GM18867 (cell line): ENCODE data around the gene KIF26B.

Experiments
- ATAC-seq: cut with Tn5 transposase; IDR thresholded peaks from one replicate; pipeline ENCODE4 v1.9.1; 2021; ENCODE audit warnings: mild to moderate bottlenecking, moderate library complexity; ENCODE audit not compliant: unreplicated experiment

Gene KIF26B

GRCh38 chr1:245448975-245449431 lies 294.2 kb downstream of the KIF26B start:
- no peak for ATAC-seq

- ATAC-seq: no peak
These were observed 298.8 kb downstream of the KIF26B start for GRCh38 chr1:245453541-245453940.

- no peak for ATAC-seq
These were observed 299.3 kb downstream of the KIF26B start for GRCh38 chr1:245454051-245454450.

GRCh38 chr1:245457562-245457961 lies 302.8 kb downstream of the KIF26B start:
- ATAC-seq: no peak

GRCh38 chr1:245458234-245458633 lies 303.4 kb downstream of the KIF26B start:
- no peak for ATAC-seq

GRCh38 chr1:245458761-245459174 lies 304.0 kb downstream of the KIF26B start:
- ATAC-seq: no peak

- no peak for ATAC-seq
These were observed 304.8 kb downstream of the KIF26B start for GRCh38 chr1:245459621-245460020.

DNA sequence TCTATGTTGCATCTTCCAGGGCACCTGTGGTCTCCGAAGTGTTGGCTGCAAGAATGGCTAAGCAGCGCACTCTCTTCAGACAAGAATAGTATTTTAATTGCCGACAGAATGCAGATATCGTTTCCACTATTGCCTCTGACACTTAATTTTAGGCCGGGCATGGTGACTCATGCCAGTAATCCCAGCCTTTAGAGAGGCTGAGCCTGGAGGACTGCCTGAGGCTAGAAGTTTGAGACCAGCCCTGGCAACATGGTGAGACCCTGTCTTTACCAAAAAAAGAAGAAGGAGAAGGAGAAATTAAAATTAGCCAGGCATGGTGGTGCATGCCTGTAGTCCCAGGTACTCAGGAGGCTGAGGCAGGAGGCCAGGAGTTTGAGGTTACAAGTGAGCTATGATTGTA lies 306.9 kb downstream of the KIF26B start:
- ATAC-seq: no peak

- no peak for ATAC-seq
These were observed 307.4 kb downstream of the KIF26B start for GRCh38 chr1:245462161-245462560.

- ATAC-seq: no peak
These were observed 308.8 kb downstream of the KIF26B start for GRCh38 chr1:245463392-245464165.

- ATAC-seq: no peak
These were observed 309.5 kb downstream of the KIF26B start for GRCh38 chr1:245464290-245464689.

- no peak for ATAC-seq
These were observed 310.9 kb downstream of the KIF26B start for GRCh38 chr1:245465666-245466065.

DNA sequence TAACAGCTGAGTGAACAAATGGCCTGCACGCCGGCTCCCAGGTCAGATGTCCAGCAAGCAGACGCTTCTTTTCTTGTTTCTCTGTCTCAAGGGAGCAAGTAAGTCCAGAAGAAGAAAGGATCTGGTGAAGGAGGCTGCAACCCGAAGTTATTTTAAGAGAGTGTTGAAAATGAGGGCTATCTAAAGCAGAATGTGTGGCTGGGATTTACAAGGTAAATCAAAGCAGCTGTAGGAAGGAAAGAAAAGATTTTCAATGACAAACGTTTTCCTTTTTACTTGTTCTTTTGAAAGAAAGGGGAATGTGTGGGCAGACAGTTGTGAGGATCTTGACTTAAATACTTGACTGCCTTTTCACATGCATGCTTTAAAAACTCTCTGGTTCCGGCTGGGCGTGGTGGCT lies 311.5 kb downstream of the KIF26B start:
- no peak for ATAC-seq

DNA sequence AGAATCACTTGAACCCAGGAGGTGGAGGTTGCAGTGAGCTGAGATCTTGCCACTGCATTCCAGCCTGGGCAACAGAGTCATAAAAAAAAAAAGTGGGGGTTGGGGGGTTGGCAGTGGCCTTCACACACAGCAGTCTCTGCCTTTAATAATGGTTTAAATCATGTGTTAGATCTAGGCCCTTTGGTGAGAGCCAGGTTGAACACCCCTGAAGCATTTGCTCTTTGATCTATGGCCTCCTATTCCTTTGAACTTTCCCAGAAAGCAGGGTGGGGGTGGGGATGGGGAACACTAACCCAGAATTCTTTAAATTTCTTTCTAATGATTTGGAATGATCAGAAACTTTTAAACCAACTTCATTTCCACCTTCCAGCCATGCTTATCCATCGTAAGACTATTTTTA lies 313.0 kb downstream of the KIF26B start:
- ATAC-seq: no peak

DNA sequence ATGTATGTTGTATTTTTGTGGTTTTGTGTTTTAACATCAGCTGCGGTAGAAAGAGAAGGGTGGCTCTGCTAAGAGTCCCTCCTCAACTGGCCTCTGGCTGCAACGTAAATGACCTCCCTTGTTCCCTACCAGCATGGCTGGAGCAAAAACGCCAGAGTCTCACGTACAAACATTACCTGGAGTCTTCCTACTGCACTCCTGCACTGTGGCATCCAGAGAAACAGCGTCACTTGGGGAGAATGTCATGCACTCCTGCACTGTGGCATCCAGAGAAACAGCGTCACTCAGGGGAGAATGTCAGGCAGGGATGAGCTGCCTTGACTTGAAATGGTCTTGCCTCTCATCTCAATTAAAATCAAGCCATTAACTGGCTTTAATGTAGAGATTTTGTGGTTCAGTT lies 314.2 kb downstream of the KIF26B start:
- no peak for ATAC-seq

- no peak for ATAC-seq
These were observed 314.9 kb downstream of the KIF26B start for GRCh38 chr1:245469734-245470133.

DNA sequence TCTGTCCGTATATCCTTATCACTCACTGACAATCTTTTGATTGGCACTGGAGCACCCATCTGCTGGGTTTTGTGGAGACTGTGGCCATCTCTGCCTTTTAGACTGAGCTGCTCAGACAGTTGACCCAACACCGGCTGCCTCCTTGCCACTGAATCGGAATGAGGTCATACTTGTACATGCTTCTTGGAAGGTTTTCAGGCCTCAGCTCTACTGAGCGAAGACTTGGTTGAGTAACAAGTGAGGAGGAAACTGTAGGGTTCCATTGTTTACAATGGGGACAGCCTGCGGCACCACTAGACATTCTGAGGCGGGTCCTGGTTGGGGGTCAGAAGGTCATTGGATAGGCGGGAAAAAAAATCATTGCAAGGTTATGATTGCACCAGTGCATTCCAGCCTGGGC lies 320.3 kb downstream of the KIF26B start:
- no peak for ATAC-seq

GRCh38 chr1:245475961-245476516 lies 321.3 kb downstream of the KIF26B start:
- no peak for ATAC-seq

DNA sequence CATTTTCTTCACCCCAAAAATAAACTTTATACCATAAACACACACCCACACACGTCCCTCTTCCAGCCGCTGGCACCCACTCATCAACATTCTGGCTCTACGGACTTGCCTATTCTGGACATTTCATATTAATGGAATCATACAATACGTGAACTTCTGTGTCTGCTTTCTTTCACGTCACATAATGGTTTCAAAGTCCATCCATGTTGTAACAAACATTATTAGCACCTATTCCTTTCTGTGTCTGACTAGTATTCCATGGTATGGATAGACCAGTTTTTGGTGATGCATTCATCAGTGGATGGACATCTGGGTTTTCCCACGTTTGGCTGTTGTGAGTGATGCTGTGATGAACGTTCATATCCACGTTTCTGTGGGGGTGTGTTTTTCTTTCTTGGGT lies 323.2 kb downstream of the KIF26B start:
- ATAC-seq: no peak

DNA sequence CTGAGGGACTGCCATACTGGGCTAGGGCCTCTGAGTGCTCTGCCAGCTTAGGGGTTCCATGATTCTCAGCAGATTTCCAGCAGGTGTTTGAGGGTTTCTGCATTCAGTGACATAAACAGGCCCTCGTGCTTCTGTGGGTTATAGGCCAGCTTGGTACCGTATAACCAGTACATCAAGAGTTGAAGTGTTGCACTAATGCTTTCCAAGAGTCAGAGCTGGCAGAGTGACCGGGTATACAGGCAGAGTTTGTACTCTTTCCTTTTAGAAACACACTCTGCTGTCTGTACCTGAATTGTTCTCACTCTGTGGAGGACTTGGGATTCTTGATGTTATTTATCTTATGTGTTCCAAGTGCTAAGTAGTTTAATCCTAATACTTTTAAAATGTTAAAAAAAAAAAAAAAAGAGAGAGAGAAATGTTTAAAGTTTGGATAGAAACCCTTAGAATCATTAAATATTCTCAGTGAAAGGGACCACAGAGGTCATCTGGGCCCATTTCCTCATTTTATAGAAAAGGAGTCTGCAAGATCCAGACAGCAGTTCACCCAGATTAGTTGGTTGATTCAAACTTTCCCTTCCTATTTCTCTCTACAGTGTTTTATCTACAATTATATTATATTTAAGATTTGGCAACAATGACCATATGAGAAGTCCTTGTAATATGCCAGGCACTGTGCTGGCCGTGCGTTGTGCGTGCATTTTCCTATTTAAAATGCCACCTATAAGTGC lies 325.8 kb downstream of the KIF26B start:
- no peak for ATAC-seq

DNA sequence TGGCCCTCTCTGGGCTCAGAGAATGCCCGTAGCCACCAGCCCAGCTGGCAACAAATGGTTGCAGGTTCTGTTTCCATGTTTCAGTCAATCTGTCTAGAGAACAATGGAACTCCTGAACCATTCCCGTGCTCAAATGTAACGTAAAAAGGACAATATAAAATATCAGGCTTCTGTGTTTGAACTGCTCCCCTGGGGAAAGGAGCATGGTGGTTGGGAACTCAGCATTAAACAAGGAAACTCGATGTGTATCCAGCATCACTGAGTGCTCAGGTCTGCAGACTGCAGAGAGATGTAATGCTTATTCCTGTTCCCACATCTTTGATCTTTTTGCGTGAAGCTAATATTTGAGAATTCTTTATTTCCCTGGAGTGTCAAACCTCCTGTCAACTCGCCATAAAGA lies 326.5 kb downstream of the KIF26B start:
- no peak for ATAC-seq

DNA sequence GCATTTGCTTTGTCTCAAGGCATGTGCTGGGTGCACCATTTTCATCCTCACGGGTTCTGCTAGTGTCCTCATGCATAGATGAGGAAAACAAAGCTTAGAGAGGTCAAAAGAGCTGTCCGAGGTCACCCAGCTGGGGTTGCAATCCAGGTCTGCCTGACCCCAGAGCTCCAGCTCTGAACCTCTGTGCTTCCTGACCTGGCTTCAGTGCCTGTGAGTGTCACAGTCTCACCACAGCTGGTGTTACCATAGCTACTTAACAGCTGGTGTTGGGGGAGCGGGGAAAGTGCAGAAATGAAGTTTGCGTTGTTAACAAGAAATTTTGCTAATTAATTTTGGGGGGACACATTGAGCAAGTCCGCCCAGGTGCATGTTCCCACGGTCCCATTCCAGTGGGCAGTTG lies 328.5 kb downstream of the KIF26B start:
- ATAC-seq: no peak
